K562 (cell line): ENCODE results near the gene IRS1. TPM values are rescaled to one million over a fixed set of nuclear protein-coding genes. Genes with fewer than 3 reads are reported as not detected.

Source experiments
- ARID4B ChIP-seq: sonication (generic); formaldehyde crosslinking; IDR thresholded peaks from 2 replicates; pipeline ENCODE4 v1.8.0; 2022; ENCODE audit warnings: mild to moderate bottlenecking, missing genetic modification reagents
- ATF2 ChIP-seq: sonication (generic); formaldehyde crosslinking; IDR thresholded peaks from 2 replicates; pipeline ENCODE4 v1.8.1; 2022; ENCODE audit warnings: missing genetic modification reagents
- BRD9 ChIP-seq: fragments of 450-650 bp; IDR thresholded peaks from 2 replicates; pipeline ENCODE4 v1.6.1; 2018; ENCODE audit warnings: low read depth; ENCODE audit not compliant: partially characterized antibody
- CTCF ChIP-seq, 3 experiments: IDR thresholded peaks in 2 of 3; conservative IDR thresholded peaks in 1 of 3; 2 replicates each; pipeline ENCODE4 v1.5.1; 2011 to 2012; ENCODE audit warnings: low read length in 3 of 3, mild to moderate bottlenecking in 3 of 3, control low read depth in 2 of 3, improper control_type of control experiment in 1 of 3, inconsistent platforms in 1 of 3, low read depth in 1 of 3, mixed read lengths in 1 of 3, moderate library complexity in 1 of 3; ENCODE audit not compliant: insufficient read depth in 2 of 3
- GATA2 ChIP-seq: sonication (generic); formaldehyde crosslinking; IDR thresholded peaks from 2 replicates; pipeline ENCODE4 v1.4.0; 2020; ENCODE audit warnings: mild to moderate bottlenecking, missing genetic modification reagents
- HDAC2 ChIP-seq: fragments of 450-650 bp; IDR thresholded peaks from 2 replicates; pipeline ENCODE4 v1.6.1; 2016; ENCODE audit warnings: mild to moderate bottlenecking
- MBD1 ChIP-seq: fragments of 250-450 bp; sonication (Bioruptor Pico); IDR thresholded peaks from 2 replicates; pipeline ENCODE4 v1.8.0; 2022; ENCODE audit warnings: inconsistent platforms
- MCM5 ChIP-seq: fragments of 450-650 bp; IDR thresholded peaks from 2 replicates; pipeline ENCODE4 v1.6.1; 2016; ENCODE audit warnings: low read depth
- MTA2 ChIP-seq: fragments of 450-650 bp; IDR thresholded peaks from 2 replicates; pipeline ENCODE4 v1.6.1; 2016; ENCODE audit warnings: low read depth
- PTTG1 ChIP-seq: fragments of 450-650 bp; IDR thresholded peaks from 2 replicates; pipeline ENCODE4 v1.6.1; 2016; ENCODE audit warnings: low read depth, mild to moderate bottlenecking, missing genetic modification characterization, missing compliant biosample characterization
- RBBP5 ChIP-seq: fragments of 200-600 bp; sonication (generic); IDR thresholded peaks from 2 replicates; pipeline ENCODE4 v1.6.1; 2012; ENCODE audit warnings: borderline replicate concordance, mild to moderate bottlenecking, low read length, control low read depth, inconsistent platforms; ENCODE audit not compliant: insufficient read depth, poor library complexity, severe bottlenecking
- RBM15 ChIP-seq: fragments of 200-400 bp; formaldehyde crosslinking; IDR thresholded peaks from 2 replicates; pipeline ENCODE4 v1.6.1; 2018; ENCODE audit warnings: mild to moderate bottlenecking, low read length, moderate library complexity; ENCODE audit not compliant: insufficient read depth
- SIN3B ChIP-seq: fragments of 450-650 bp; IDR thresholded peaks from 2 replicates; pipeline ENCODE4 v1.6.1; 2017; ENCODE audit warnings: low read depth, mild to moderate bottlenecking, moderate library complexity
- ZBTB26 ChIP-seq: fragments of 450-650 bp; formaldehyde crosslinking; IDR thresholded peaks from 2 replicates; pipeline ENCODE4 v1.4.0; 2022; ENCODE audit warnings: missing genetic modification characterization
- ZNF277 ChIP-seq: fragments of 250-450 bp; sonication (Bioruptor Pico); IDR thresholded peaks from 2 replicates; pipeline ENCODE4 v1.8.0; 2022; ENCODE audit warnings: inconsistent platforms, mild to moderate bottlenecking, moderate library complexity, borderline replicate concordance
- ZNF668 ChIP-seq: fragments of 250-450 bp; sonication (Bioruptor Pico); IDR thresholded peaks from 2 replicates; pipeline ENCODE4 v1.8.0; 2022; ENCODE audit warnings: mild to moderate bottlenecking, inconsistent platforms
- polyA plus RNA-seq, 8 experiments: library from polyadenylated mRNA; depleted of rRNA in 4 of 8; stranded (reverse) in 5 of 8; unstranded in 3 of 8; fragments of >200 nt; fragmentation: Nextera tagmentation in 2 of 8; fragmentation: Illumina TruSeq in 1 of 8; extraction: Ambion mirVana in 2 of 8; extraction: Trizol in 1 of 8; gene quantifications; 2 replicates each; pipeline versions ENCODE4 v1.2.1 to v1.2.3, GENCODE V29; 2011 to 2014; ENCODE audit warnings: inconsistent platforms in 1 of 8, missing spikeins in 1 of 8
- total RNA-seq, 7 experiments: library from RNA; depleted of rRNA in 6 of 7; stranded (reverse); fragments of >200 nt in 6 of 7; fragmentation: Illumina TruSeq in 2 of 7; extraction: Trizol in 2 of 7; gene quantifications; 2 replicates each; pipeline versions ENCODE4 v1.2.1 to v1.2.3, GENCODE V29; 2011 to 2021; ENCODE audit warnings: low replicate concordance in 1 of 7

IRS1 gene
- total and polyA plus RNA-seq, 9 of the 15 experiments (the other 6 are each of a cell fraction or from before 2014, with no cell fraction given), result under 0.01 to 0.31 (median 0.08) TPM; not detected in 1

GRCh38 chr2:226835420-226835795, 35.8 kb upstream of the IRS1 start (continued):
- peak; percentile 33 for TF ChIP-seq BRD9
- no peak for TF ChIP-seq ZNF668 (CRISPR knock-in tag)
- TF ChIP-seq ARID4B (CRISPR knock-in tag), result no peak
- no peak for TF ChIP-seq ZBTB26 (CRISPR knock-in tag)
- no peak for TF ChIP-seq SIN3B
- no peak for TF ChIP-seq MBD1 (CRISPR knock-in tag)
- peak; percentile 92 for TF ChIP-seq GATA2
- no peak for TF ChIP-seq ATF2 (CRISPR knock-in tag)
- TF ChIP-seq ZNF277 (CRISPR knock-in tag), result no peak
- TF ChIP-seq HDAC2, result 0 out of 2 replicates have a peak, but pooled peaks have one; percentile 23
- TF ChIP-seq CTCF (IDR thresholded peaks at IDR 0.05 in 2 of 3, conservative IDR thresholded peaks at IDR 0.05 in 1 of 3; ENCODE audit: insufficient read depth in 2 of 3, low read depth in 1 of 3, low read length in 3 of 3), result no peak
- no peak for TF ChIP-seq RBM15
- no peak for TF ChIP-seq PTTG1
- peak; percentile 89 for TF ChIP-seq MTA2
- no peak for TF ChIP-seq MCM5
- TF ChIP-seq RBBP5, result no peak
